IMR-90 (cell line): ENCODE measurements around the gene CCDC180.

Source experiments
- BHLHE40 ChIP-seq: fragments of 150-350 bp; IDR thresholded peaks from 2 replicates; pipeline ENCODE4 v1.6.1; 2016; ENCODE audit warnings: mild to moderate bottlenecking, low read depth, low read length
- CEBPB ChIP-seq: IDR thresholded peaks from 2 replicates; pipeline ENCODE4 v1.6.1; 2012; ENCODE audit warnings: low read depth, low read length, improper control_type of control experiment
- CTCF ChIP-seq: conservative IDR thresholded peaks from 2 replicates; pipeline ENCODE4 v1.5.1; 2012; ENCODE audit warnings: mild to moderate bottlenecking, low read depth, low read length, improper control_type of control experiment
- ELK1 ChIP-seq: fragments of 150-350 bp; IDR thresholded peaks from 2 replicates; pipeline ENCODE4 v1.6.1; 2016; ENCODE audit warnings: low read depth, mild to moderate bottlenecking, low read length, moderate library complexity, borderline replicate concordance
- MAFK ChIP-seq: IDR thresholded peaks from 2 replicates; pipeline ENCODE4 v1.6.1; 2012; ENCODE audit warnings: low read depth, low read length, improper control_type of control experiment
- NFE2L2 ChIP-seq: fragments of 150-350 bp; IDR thresholded peaks from 2 replicates; pipeline ENCODE4 v1.6.1; 2016; ENCODE audit warnings: low read depth, mild to moderate bottlenecking, low read length
- USF2 ChIP-seq: fragments of 150-350 bp; IDR thresholded peaks from 2 replicates; pipeline ENCODE4 v1.6.1; 2017; ENCODE audit warnings: mild to moderate bottlenecking, antibody characterized with exemption, low read length, low read depth

DNA sequence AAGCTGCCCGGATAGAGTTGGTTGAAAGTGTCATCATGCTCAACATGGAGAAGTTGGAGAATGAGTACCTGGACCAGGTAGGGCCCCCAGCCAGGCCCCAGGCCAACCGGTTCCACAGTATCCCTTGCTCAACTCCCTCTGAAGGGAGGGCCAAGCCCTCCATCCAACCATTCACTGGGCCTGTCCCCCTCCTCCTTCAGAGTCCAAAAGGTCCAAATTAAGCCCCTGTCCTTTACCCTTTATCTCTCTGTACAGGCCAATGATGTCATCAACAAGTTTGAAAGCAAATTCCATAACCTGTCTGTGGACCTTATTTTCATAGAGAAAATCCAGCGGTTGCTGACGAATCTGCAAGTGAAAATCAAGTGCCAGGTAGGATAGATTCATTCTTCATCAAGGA, 47.2 kb downstream of the CCDC180 start:
- TF ChIP-seq MAFK (no peak), CTCF (no peak), USF2 (no peak), BHLHE40 (no peak), ELK1 (no peak), NFE2L2 (no peak), CEBPB (no peak)
